Mesendoderm (in vitro differentiated cells): ENCODE data around the gene PLK3.

Experiments
- DNase-seq: peaks from one replicate; pipeline ENCODE4 v3.0.0; 2013
- H2AK5ac ChIP-seq: 2 replicates; pipeline ENCODE4 v1.6.1; 2013; ENCODE audit warnings: low read length, inconsistent platforms
- H2BK120ac ChIP-seq: 2 replicates; pipeline ENCODE4 v1.6.1; 2013; ENCODE audit warnings: low read depth, mild to moderate bottlenecking, low read length, moderate library complexity, mixed read lengths
- H2BK15ac ChIP-seq: replicated peaks from 2 replicates; pipeline ENCODE4 v1.6.1; 2013; ENCODE audit warnings: low read depth, mild to moderate bottlenecking, moderate library complexity
- H2BK5ac ChIP-seq: 2 replicates; pipeline ENCODE4 v1.6.1; 2013; ENCODE audit warnings: low read length, inconsistent platforms
- H3K18ac ChIP-seq: 2 replicates; pipeline ENCODE4 v1.6.1; 2013; ENCODE audit warnings: mild to moderate bottlenecking, low read length, mixed read lengths
- H3K23ac ChIP-seq: one replicate; pipeline ENCODE4 v1.6.1; 2013; ENCODE audit warnings: low read length
- H3K27ac ChIP-seq: 2 replicates; pipeline ENCODE4 v1.5.1; 2013; ENCODE audit warnings: low read depth, mild to moderate bottlenecking, inconsistent platforms, low read length, moderate library complexity
- H3K27me3 ChIP-seq: 2 replicates; pipeline ENCODE4 v1.6.1; 2013; ENCODE audit warnings: low read length, control low read depth, mild to moderate bottlenecking, inconsistent platforms; ENCODE audit not compliant: insufficient read depth, poor library complexity
- H3K36me3 ChIP-seq: 2 replicates; pipeline ENCODE4 v1.6.1; 2013; ENCODE audit warnings: low read length, inconsistent platforms; ENCODE audit not compliant: control insufficient read depth, insufficient read depth
- H3K4ac ChIP-seq: one replicate; pipeline ENCODE4 v1.6.1; 2013; ENCODE audit warnings: low read depth, mild to moderate bottlenecking, low read length, moderate library complexity
- H3K4me1 ChIP-seq: 2 replicates; pipeline ENCODE4 v1.6.1; 2013; ENCODE audit warnings: low read depth, low read length, inconsistent platforms; ENCODE audit not compliant: control insufficient read depth
- H3K4me2 ChIP-seq: 2 replicates; pipeline ENCODE4 v1.6.1; 2013; ENCODE audit warnings: low read length
- H3K4me3 ChIP-seq: 2 replicates; pipeline ENCODE4 v1.5.1; 2013; ENCODE audit warnings: mild to moderate bottlenecking, low read length
- H3K56ac ChIP-seq: one replicate; pipeline ENCODE4 v1.6.1; 2013; ENCODE audit warnings: low read length
- H3K79me1 ChIP-seq: 2 replicates; pipeline ENCODE4 v1.6.1; 2013; ENCODE audit warnings: low read length, inconsistent platforms
- H3K79me2 ChIP-seq: 2 replicates; pipeline ENCODE4 v1.6.1; 2013; ENCODE audit warnings: mild to moderate bottlenecking, low read length; ENCODE audit not compliant: control insufficient read depth, insufficient read depth
- H3K9ac ChIP-seq: 2 replicates; pipeline ENCODE4 v1.6.1; 2013; ENCODE audit warnings: low read length, inconsistent platforms
- H4K5ac ChIP-seq: one replicate; pipeline ENCODE4 v1.6.1; 2013; ENCODE audit warnings: low read length
- H4K8ac ChIP-seq: one replicate; pipeline ENCODE4 v1.6.1; 2013; ENCODE audit warnings: low read depth, mild to moderate bottlenecking, control low read depth, low read length, moderate library complexity
- WGBS: extraction: QIAGEN DNeasy Blood & Tissue Kit; methylation state at CpG from one replicate; pipeline ENCODE4 v1.1.7; 2013; ENCODE audit warnings: low lambda C conversion rate, missing lambda C conversion rate; ENCODE audit not compliant: insufficient coverage; ENCODE audit errors: extremely low coverage; 5-methylcytosine and 5-hydroxymethylcytosine counted together

The PLK3 gene

DNA sequence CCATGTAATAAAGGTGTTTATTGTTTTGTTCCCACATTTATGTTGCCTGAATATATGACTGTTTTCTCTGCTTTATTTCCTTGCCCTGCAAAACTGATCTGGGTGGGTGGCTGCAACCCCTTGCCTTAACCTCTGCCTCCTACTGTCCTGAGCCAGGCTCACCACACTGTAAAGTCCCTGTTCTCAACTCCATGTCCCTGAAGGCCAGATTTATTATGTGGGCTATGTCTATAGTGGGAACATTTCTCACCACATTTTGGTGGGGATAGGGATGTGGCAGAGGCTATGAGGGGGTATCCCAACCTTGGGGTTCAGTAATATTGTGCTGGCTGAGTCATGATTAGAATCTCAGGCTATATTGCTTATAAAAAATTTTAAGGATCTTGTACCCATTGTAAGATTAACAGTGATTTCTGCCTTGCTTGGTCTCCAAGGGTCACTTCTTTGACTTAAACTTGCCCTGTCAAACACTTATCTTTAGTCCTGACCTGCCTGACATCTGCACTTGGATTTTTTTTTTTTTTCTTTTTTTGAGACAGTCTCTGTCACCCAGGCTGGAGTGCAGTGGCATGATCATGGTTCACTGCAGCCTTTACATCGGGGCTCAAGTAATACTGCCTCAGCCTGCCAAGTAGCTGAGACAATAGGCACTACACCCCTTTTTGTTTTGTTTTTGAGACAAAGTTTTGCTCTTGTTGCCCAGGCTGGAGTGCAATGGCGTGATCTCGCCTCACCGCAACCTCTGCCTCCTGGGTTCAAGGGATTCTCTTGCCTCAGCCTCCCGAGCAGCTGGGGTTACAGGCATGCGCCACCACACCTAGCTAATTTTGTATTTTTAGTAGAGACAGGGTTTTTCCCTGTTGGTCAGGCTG, 21.2 kb upstream of the PLK3 start:
- no peak overlapping the region for H3K4me2 ChIP-seq
- peaks cover 30% of the 10 kb centered on the region for H3K79me2 ChIP-seq
- H3K23ac ChIP-seq, result no peak overlapping the region
- H3K4me3 ChIP-seq, result no peak overlapping the region
- H2BK5ac ChIP-seq, result no peak overlapping the region
- no peak overlapping the region for H3K56ac ChIP-seq
- no peak overlapping the region for H3K4ac ChIP-seq
- no peaks in the 10 kb centered on the region for H3K27me3 ChIP-seq
- WGBS, result no CpG with 5 or more reads among the region's 6 CpGs
- H3K27ac ChIP-seq, result no peak overlapping the region
- no peak overlapping the region for H3K9ac ChIP-seq
- H2BK120ac ChIP-seq, result no peak overlapping the region
- no peak overlapping the region for H2BK15ac ChIP-seq
- peaks cover 11% of the 10 kb centered on the region for H3K79me1 ChIP-seq
- peaks cover 6% of the 10 kb centered on the region for H3K4me1 ChIP-seq
- H4K5ac ChIP-seq, result no peak overlapping the region
- H2AK5ac ChIP-seq, result no peak overlapping the region
- H4K8ac ChIP-seq, result no peak overlapping the region
- peaks cover 14% of the 10 kb centered on the region for H3K36me3 ChIP-seq
- DNase-seq, result no peak
- no peak overlapping the region for H3K18ac ChIP-seq

GRCh38 chr1:44780583-44781121, 19.5 kb upstream of the PLK3 start:
- Histone ChIP-seq H3K56ac (no peak overlapping the region), H4K8ac (no peak overlapping the region), H3K23ac (no peak overlapping the region), H2BK120ac (no peak overlapping the region), H2BK5ac (no peak overlapping the region), H3K18ac (no peak overlapping the region), H3K27me3 (no peaks in the 10 kb centered on the region), H3K4me3 (no peak overlapping the region), H4K5ac (no peak overlapping the region), H3K4me1 (peaks cover 6% of the 10 kb centered on the region), H2BK15ac (no peak overlapping the region), H2AK5ac (no peak overlapping the region), H3K4ac (no peak overlapping the region), H3K9ac (no peak overlapping the region), H3K4me2 (no peak overlapping the region), H3K36me3 (peaks cover 14% of the 10 kb centered on the region), H3K79me2 (peaks cover 26% of the 10 kb centered on the region), H3K27ac (no peak overlapping the region), H3K79me1 (peaks cover 9% of the 10 kb centered on the region)
- no peak for DNase-seq
- WGBS, result no CpG with 5 or more reads among the region's 14 CpGs

DNA sequence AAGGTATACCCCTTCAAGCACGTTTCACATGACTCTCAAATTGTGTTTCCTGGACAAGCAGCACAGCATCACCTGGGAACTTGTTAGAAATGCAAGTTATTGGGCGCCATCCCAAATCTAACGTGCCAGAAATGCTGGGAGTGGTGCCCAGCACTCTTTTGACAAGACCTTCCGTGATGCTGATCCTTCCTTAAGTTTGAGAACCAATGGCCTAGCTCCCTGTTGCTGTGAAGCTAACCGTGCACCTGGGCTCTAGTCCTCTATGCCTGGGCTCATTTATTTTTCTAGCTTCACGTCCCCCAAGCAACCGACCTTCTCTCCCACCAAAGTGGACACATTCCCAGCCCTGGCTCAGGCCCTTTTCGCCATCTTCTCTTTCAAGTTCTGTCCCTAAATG, 16.5 kb upstream of the PLK3 start:
- peak overlapping the region; percentile 26 for H2BK5ac ChIP-seq
- no peak overlapping the region for H2AK5ac ChIP-seq
- H2BK15ac ChIP-seq, result no peak overlapping the region
- no peak overlapping the region for H4K8ac ChIP-seq
- H3K36me3 ChIP-seq, result no peaks in the 10 kb centered on the region
- no peaks in the 10 kb centered on the region for H3K79me1 ChIP-seq
- H3K4me3 ChIP-seq, result peak overlapping the region; percentile 7
- H3K27ac ChIP-seq, result no peak overlapping the region
- peak overlapping the region; percentile 74 for H3K9ac ChIP-seq
- no CpG with 5 or more reads among the region's 8 CpGs for WGBS
- peak overlapping the region; percentile 50 for H3K4me2 ChIP-seq
- H3K79me2 ChIP-seq, result no peaks in the 10 kb centered on the region
- H3K4me1 ChIP-seq, result peaks cover 5% of the 10 kb centered on the region
- peak overlapping the region; percentile 25 for H3K18ac ChIP-seq
- no peak overlapping the region for H3K23ac ChIP-seq
- H3K27me3 ChIP-seq, result no peaks in the 10 kb centered on the region
- DNase-seq, result no peak
- H2BK120ac ChIP-seq, result no peak overlapping the region
- peak overlapping the region; percentile 91 for H3K56ac ChIP-seq
- no peak overlapping the region for H3K4ac ChIP-seq
- H4K5ac ChIP-seq, result peak overlapping the region; percentile 93

DNA sequence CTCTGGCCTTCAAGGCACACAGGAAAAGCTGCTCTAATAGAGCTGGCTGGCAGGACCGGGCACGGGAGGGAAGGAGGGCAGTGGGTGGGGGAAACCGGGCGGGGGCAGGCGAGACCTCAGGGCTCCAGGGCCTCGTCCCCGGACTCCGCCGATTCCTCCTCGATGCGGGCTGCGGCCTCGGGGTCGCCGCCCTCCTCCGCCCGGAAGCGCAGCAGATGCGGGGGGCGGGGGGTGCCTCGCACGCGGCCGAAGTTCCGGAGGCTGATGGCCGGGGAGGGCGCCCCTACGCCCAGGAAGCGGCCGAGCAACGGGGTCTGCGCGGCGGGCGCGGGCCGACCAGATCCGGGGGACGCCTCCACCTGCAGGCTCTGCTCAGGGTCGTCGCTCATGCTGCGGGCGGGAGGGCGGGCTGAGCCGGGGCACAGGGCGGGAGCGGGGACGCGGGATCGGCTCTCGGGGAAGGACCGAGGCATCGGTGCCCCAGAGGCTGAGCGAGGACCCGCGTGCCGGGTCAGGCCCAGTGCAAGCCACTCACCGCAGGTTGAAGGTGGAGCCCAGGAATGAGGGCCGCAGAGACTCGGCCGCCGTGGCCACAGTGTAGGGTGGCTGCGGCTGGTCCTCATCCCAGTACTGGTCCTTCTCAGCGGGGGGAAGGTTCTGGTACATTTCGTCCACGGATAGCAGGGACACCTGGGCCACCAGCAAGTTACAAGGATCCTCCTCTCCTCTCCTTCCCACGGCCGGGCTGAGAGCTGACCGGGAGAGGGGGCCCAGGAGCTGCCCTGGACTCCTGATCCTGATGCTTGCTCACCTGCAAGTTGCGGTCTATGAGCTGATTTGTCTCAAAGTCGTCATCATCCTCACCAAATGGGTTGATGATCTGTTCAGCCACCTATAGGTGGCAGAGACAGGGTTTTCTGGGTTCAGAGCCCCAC, 15.8 kb upstream of the PLK3 start:
- Histone ChIP-seq H3K79me2 (no peaks in the 10 kb centered on the region), H3K56ac (peak overlapping the region; percentile 91), H2BK5ac (peak overlapping the region; percentile 26), H3K9ac (peak overlapping the region; percentile 74), H4K5ac (peak overlapping the region; percentile 93), H3K4me3 (peak overlapping the region; percentile 7), H3K27me3 (no peaks in the 10 kb centered on the region), H2AK5ac (no peak overlapping the region), H4K8ac (no peak overlapping the region), H3K4me1 (peaks cover 5% of the 10 kb centered on the region), H2BK120ac (no peak overlapping the region), H3K79me1 (no peaks in the 10 kb centered on the region), H2BK15ac (no peak overlapping the region), H3K27ac (no peak overlapping the region), H3K23ac (peak overlapping the region; percentile 90), H3K36me3 (no peaks in the 10 kb centered on the region), H3K18ac (peak overlapping the region; percentile 25), H3K4me2 (peak overlapping the region; percentile 50), H3K4ac (peak overlapping the region; percentile 46)
- DNase-seq, result peak; percentile 63
- WGBS, result no CpG with 5 or more reads among the region's 71 CpGs

DNA sequence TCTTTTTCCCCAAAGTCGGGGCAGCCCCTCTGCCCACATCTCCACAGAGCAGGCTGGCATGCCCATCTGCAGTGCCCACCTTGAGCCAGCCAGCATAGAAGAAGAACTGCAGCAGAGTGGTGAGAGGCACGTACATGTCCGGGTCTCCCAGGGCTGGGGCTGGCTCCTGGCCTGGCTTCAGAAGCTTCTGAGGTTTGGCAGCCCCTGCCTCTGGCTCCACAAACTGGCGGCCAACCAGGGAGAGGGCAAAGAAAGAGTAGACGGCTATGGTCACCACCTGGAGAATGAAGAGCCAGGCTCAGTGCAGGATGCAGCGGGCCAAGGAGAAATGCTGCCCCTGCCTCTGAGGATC, 15.2 kb upstream of the PLK3 start:
- Histone ChIP-seq H3K4me1 (peaks cover 5% of the 10 kb centered on the region), H3K27ac (no peak overlapping the region), H2BK5ac (no peak overlapping the region), H3K9ac (no peak overlapping the region), H3K79me2 (no peaks in the 10 kb centered on the region), H2AK5ac (no peak overlapping the region), H4K8ac (no peak overlapping the region), H2BK15ac (no peak overlapping the region), H3K18ac (no peak overlapping the region), H3K36me3 (no peaks in the 10 kb centered on the region), H3K79me1 (no peaks in the 10 kb centered on the region), H3K56ac (no peak overlapping the region), H3K23ac (no peak overlapping the region), H2BK120ac (no peak overlapping the region), H4K5ac (no peak overlapping the region), H3K4me2 (no peak overlapping the region), H3K27me3 (no peaks in the 10 kb centered on the region), H3K4me3 (no peak overlapping the region), H3K4ac (no peak overlapping the region)
- no peak for DNase-seq
- no CpG with 5 or more reads among the region's 6 CpGs for WGBS
